DND-41 (cell line): ENCODE data around the gene RALA.

ENCODE experiments used
- EZH2 ChIP-seq: IDR thresholded peaks from 3 replicates; pipeline ENCODE4 v1.6.1; 2012; ENCODE audit warnings: borderline replicate concordance, low read depth, mild to moderate bottlenecking, moderate library complexity, low read length, inconsistent platforms; ENCODE audit not compliant: severe bottlenecking
- TF ChIP-seq, protein P1 (sequence below): IDR thresholded peaks from 2 replicates; pipeline ENCODE4 v1.5.1; 2012; ENCODE audit warnings: borderline replicate concordance, low read length, moderate library complexity, mild to moderate bottlenecking; ENCODE audit not compliant: poor library complexity, severe bottlenecking; ENCODE audit errors: extremely low read depth

DNA sequence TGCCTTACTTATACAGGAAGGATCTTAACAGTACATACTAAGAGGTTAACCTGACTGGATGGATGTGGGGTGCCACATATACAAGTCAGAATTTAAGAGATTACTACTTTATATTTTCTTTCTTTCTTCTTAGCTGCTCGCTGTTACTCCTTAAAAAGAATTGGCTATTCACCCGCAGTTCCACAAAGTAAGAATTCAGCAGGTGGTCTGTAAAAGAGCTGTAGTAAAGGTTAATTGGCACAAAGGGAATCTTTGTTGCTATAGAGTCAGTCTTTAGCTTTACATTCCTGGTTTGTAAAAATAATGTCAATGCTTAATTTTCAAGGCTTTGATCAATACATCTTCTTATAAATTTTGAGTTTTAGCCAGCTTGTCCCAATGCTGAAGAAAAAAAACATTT, 43.2 kb downstream of the RALA start:
- TF ChIP-seq, protein P1, sequence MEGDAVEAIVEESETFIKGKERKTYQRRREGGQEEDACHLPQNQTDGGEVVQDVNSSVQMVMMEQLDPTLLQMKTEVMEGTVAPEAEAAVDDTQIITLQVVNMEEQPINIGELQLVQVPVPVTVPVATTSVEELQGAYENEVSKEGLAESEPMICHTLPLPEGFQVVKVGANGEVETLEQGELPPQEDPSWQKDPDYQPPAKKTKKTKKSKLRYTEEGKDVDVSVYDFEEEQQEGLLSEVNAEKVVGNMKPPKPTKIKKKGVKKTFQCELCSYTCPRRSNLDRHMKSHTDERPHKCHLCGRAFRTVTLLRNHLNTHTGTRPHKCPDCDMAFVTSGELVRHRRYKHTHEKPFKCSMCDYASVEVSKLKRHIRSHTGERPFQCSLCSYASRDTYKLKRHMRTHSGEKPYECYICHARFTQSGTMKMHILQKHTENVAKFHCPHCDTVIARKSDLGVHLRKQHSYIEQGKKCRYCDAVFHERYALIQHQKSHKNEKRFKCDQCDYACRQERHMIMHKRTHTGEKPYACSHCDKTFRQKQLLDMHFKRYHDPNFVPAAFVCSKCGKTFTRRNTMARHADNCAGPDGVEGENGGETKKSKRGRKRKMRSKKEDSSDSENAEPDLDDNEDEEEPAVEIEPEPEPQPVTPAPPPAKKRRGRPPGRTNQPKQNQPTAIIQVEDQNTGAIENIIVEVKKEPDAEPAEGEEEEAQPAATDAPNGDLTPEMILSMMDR: no peak
- TF ChIP-seq EZH2: no peak
